ENCODE data around the gene CWC25.

The CWC25 gene

GRCh38 chr17:38783227-38783626 is 41.9 kb downstream of the CWC25 start:
- no peak for DNase-seq (ENCODE audit: low spot score)

GRCh38 chr17:38779965-38780752 is 45.0 kb downstream of the CWC25 start:
- no peak for DNase-seq (ENCODE audit: low spot score)

DNA sequence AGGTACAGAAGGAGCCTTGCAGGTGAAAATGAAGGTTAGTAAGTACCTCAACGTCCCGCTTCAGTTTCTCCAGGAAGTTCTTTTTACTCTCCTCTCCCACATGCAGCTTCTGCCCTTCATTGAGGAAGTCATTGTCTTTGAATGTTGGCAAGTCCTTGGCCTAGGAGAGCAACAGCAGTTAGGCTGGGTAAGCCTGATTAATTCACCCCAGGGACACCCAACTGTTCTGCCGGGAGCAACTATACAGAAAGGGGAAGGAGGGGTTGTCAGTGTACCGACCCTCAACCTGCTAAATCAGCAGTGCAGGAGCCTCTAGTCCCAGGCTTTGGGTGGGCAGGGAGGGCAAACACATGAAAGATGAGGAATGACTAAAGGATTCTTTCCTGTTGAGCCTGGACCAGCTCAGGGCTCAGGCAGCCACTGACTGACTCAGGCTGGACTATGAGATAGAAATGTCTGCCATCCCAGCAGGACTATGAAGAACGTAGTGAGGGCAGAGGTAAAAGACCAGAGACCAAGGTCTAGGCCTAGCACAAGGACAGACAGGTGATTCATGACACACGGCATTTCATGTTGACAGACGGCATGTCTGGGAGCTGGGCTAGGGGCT is 47.4 kb downstream of the CWC25 start:
- DNase-seq (ENCODE audit: low spot score), result no peak

DNA sequence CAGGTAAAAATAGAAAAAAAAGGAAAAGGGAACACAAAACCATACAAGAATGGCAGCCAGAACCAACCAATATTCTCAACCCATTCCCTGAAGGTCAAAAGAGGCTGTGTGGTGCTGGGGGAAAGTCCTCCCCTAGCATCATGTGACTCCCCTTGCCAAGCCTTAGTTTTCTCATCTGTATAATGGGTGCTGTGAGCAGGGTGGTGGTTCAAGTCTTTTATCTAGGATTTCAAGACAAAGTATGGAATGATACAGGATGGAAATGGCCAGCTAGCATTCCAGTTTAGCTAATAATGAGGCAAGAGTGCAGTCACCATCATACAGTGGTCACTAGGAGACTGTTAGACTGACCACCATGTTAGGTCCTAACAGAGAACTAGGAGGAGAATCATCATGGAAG is 51.9 kb downstream of the CWC25 start:
- DNase-seq (ENCODE audit: low spot score), result no peak

- DNase-seq (ENCODE audit: low spot score), result no peak
Measured at GRCh38 chr17:38768417-38768816, 56.7 kb downstream of the CWC25 start.

GRCh38 chr17:38766341-38766740 is 58.8 kb downstream of the CWC25 start:
- DNase-seq (ENCODE audit: low spot score), result no peak

DNA sequence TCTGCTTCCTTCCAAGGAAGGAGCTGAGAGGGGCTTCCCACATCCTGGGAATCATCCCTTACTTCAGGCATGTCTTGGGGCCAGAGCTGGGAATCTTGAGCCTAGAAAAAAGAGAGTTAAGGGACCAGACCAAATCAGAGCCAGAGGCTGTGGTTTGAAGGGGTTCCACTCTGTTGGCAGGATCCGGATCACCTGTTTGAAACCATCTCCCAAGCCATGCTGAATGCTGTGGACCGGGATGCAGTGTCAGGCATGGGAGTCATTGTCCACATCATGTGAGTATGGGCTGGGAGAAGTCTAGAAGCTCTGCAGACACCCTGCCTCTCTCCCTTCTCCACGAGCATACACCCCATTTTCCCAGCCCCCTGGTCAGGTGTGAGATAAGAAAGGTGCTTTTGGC is 62.9 kb downstream of the CWC25 start:
- no peak for DNase-seq (ENCODE audit: low spot score)

GRCh38 chr17:38761612-38762011 is 63.5 kb downstream of the CWC25 start:
- peak; percentile 16 for DNase-seq (ENCODE audit: low spot score)

- no peak for DNase-seq (ENCODE audit: low spot score)
Measured at GRCh38 chr17:38753071-38753506, 72.0 kb downstream of the CWC25 start.

GRCh38 chr17:38752308-38753070 is 72.6 kb downstream of the CWC25 start, which contains the start of gene PSMB3:
Gene PSMB3, plus strand, starts transcription at chr17:38752741. Its CDS starts 86 bp downstream, at chr17:38752827.
- DNase-seq (ENCODE audit: low spot score), result peak; percentile 99

DNA sequence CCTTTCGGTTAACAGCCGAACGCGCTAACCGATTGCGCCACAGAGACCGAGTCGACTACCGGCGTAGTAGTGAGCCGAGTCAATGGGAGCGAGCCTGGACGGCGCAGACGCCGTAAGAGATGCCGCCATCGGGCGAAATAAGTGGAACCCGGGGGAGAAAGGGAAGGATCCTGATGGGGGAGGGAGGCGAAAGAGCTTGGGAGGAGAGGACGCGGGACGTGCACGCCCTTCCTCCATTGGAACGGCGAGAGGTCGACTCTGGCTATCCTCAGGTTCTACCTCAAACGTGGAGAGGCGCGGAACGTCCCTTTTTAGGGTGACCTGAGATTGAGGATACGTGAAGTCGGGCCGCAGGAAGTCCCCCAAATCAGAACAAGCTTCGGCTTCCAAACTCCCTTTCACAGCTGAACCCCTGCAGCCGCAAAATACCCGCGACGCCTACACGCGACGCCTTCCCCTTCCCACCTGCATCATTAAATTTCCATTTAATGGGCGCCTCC is 73.3 kb downstream of the CWC25 start:
- DNase-seq (ENCODE audit: low spot score), result peak; percentile 84

- DNase-seq (ENCODE audit: low spot score), result no peak
Measured at GRCh38 chr17:38751144-38751807, 73.8 kb downstream of the CWC25 start.
